Endothelial cell of umbilical vein (primary cell): Measurements from ENCODE around the gene SCG3.

Source experiments
- CTCF ChIP-seq, 2 donors: IDR thresholded peaks; 1 replicate in 1 of 2; 2 replicates in 1 of 2; pipeline ENCODE4 v1.5.1; 2011; ENCODE audit warnings: low read length in 2 of 2, mild to moderate bottlenecking in 2 of 2, moderate library complexity in 2 of 2, control low read depth in 1 of 2, inconsistent platforms in 1 of 2, low read depth in 1 of 2; ENCODE audit not compliant: insufficient read depth in 1 of 2; ENCODE audit errors: extremely low read depth in 1 of 2
- EZH2 ChIP-seq: IDR thresholded peaks from 2 replicates; pipeline ENCODE4 v1.6.1; 2012; ENCODE audit warnings: borderline replicate concordance, low read depth, mild to moderate bottlenecking, moderate library complexity, low read length, inconsistent platforms; ENCODE audit not compliant: severe bottlenecking

GRCh38 chr15:51759557-51760070 lies 78.3 kb downstream of the SCG3 start:
- TF ChIP-seq EZH2 (no peak), CTCF (IDR thresholded peaks at IDR 0.05; ENCODE audit: extremely low read depth in 1 of 2, insufficient read depth in 1 of 2, low read depth in 1 of 2, low read length in 2 of 2) (peak; percentile 5 to 12)
